Retinal pigment epithelial cell (primary cell): ENCODE results near the gene DES.

ENCODE experiments used
- DNase-seq: peaks from one replicate; pipeline ENCODE4 v3.0.0-alpha.2; 2010; ENCODE audit warnings: low read depth
- H3K4me3 ChIP-seq: 2 replicates; pipeline ENCODE4 v1.5.1; 2011; ENCODE audit warnings: mild to moderate bottlenecking, low read length, control low read depth, moderate library complexity
- TF ChIP-seq, protein P1 (sequence below): conservative IDR thresholded peaks from 2 replicates; pipeline ENCODE4 v1.5.1; 2011; ENCODE audit warnings: low read depth, low read length, control low read depth, inconsistent platforms

Gene DES

DNA sequence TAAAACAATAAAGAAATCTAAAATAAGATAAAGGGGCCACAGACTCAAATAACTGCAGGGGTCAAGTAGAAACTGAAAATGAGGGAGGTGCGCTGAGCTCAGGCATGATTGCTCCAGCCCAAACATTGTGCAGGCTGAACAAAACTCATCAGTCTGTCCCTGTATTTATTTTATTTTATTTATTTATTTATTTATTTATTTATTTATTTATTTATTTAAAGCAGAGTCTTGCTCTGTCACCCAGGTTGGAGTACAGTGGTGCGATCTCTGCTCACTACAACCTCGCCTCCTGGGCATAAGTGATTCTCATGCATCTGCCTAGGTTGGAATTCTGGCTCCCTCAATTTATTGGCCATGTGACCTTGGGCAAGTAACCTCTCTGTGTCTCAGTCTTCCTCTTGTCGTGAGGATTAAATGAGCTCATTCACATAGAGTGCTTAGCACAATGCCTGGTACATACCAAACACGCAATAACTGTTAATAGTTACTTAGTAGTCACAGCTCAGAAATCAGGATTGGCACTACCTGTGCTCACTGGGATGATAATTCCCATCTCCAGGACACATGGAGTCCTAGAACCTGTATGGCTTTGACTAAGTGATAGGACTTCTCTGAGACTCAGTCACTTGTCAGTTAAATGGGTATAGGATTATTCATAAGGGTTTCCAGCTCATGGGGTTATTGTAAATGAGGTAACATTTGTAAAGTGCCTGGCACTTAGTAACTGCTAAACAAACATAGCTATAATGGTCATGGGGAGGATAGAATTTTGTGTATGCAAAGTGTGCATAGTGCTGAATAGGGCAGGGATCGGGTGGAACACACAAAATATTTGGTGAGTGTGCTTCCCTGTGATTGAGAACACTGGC is 22.4 kb downstream of the DES start:
- DNase-seq: no peak

DNA sequence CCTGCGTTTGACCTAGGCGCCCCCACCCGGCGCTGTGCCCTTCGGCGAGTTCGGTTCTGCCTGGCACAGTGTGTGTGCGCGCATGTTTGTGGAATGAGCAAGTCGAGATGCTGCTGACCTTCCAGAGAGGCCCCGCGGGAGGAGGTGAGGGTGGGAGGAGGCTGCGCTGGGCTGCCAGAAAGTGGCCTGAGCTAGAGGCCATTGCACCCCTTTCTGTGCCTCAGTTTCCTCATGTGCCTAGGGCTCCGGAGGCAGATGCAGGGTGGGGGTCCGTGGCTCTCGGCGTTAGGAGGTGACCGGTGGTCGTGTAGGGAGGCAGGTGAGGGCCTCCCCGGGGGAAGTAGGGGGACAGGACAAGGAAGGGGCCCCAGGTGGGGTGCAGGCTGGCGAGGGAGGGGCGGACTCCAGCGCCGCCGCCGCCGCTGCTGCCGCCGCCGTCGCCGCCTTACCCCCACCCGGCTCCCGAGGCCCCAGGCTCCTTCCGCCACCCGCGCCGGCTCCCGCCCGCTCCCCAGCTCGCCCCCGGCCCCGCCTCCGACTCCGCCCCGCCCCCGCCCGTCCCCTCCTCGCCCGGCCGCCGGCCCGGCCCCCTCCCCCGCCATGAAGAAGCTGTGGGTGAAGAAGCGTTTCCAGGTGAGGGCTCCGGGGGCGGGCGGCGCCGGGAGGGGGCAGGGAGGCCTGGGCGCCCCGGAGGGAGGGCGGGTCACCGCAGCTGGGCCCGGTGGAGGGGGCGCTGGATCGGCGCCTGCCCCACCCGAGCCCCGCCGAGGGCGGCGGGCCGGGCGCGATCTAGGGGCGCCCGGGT is 23.5 kb downstream of the DES start:
- TF ChIP-seq, protein P1, sequence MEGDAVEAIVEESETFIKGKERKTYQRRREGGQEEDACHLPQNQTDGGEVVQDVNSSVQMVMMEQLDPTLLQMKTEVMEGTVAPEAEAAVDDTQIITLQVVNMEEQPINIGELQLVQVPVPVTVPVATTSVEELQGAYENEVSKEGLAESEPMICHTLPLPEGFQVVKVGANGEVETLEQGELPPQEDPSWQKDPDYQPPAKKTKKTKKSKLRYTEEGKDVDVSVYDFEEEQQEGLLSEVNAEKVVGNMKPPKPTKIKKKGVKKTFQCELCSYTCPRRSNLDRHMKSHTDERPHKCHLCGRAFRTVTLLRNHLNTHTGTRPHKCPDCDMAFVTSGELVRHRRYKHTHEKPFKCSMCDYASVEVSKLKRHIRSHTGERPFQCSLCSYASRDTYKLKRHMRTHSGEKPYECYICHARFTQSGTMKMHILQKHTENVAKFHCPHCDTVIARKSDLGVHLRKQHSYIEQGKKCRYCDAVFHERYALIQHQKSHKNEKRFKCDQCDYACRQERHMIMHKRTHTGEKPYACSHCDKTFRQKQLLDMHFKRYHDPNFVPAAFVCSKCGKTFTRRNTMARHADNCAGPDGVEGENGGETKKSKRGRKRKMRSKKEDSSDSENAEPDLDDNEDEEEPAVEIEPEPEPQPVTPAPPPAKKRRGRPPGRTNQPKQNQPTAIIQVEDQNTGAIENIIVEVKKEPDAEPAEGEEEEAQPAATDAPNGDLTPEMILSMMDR: no peak
- DNase-seq: no peak
- peak overlapping the region; percentile 51 for H3K4me3 ChIP-seq

More for the DNA sequence above, 22.4 kb downstream of the DES start:
- no peak overlapping the region for H3K4me3 ChIP-seq
- TF ChIP-seq, protein P1: no peak

DNA sequence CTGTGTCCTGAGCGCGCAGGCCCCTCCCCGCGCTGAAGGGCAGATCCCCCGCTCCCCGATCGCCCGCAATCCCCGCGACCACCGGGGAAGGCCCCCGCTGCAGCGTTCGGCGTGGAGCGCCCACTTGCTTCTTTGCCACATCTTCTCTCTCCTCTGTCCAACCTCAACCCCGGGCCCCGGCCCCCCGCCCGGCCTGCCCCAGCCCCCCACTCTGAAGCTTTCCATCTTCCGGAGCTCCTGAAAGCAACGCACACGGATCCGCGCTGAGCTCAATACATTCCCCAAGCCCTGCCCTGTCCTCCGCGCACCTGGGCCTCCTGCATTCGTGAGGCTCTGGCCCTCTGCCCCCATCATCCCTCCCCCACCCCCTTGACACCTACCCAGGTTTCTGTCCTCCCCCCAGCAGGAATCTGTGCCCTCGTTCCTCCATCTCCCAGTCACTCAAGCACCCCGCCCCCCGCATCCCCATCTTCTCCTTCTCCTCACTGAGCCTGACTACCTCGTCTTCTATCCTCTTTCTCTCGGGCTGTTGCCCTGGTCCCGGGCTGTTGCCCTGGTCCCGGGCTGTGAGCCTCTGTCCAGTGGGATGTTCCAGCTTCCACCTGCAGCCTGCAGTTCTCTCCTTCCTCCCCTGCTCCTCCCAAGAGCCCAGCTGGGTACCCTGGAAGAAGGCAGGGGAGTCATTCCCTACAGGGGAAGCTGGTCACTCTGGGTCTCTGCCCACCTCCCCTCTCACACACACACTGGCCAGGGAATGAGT is 24.3 kb downstream of the DES start:
- H3K4me3 ChIP-seq: peak overlapping the region; percentile 51
- no peak for DNase-seq
- TF ChIP-seq, protein P1: no peak

DNA sequence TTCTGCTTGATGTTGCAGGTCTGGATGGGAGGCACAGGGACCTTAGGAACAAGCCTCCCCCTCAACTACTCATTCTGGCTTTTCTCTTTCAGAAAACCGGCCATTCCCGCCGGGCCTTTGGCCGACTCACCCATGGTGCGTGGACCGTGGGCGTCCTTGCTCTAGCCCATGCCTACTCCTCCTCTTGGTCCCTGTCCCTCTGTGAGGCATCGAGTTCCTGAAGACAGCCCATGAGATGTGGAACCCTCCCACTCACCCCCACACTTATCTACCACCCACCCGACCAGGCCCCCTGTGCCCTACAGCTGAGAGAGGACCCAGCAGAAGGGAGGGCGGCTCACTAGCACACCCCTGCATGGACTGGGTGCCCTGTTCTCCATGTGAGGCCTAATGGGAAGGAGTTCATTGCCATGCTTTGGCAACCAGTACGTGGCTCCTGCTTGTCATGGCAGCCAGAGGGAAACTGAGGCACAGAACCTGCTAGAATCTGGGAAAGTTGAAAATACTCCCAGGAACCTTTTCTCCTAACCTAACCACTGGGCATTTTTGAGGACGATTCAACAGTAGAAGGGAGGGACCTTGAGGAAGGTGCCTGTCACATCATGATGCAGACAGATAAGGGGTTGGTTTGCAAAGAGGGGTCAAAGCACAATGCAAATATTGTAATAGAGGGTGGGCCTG is 25.0 kb downstream of the DES start:
- DNase-seq: no peak
- H3K4me3 ChIP-seq: peak overlapping the region; percentile 51
- TF ChIP-seq, protein P1: no peak

DNA sequence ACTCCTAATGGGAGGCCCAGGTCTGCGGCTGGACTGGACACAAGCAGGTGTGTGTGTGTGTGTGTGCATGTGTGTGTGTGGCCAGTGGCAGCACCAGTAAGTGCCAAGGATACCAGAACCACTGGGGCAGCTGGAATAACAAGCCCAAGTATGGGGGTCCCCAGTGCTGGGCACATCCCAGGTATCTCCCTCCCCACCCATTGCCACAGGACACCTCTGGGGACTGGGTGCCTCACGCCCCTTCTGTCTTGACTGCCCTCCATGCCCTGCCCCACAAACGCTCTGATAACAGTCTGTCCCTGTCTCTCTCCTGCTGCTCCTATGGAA is 25.5 kb downstream of the DES start:
- TF ChIP-seq, protein P1: no peak
- no peak for DNase-seq
- H3K4me3 ChIP-seq: no peak overlapping the region

DNA sequence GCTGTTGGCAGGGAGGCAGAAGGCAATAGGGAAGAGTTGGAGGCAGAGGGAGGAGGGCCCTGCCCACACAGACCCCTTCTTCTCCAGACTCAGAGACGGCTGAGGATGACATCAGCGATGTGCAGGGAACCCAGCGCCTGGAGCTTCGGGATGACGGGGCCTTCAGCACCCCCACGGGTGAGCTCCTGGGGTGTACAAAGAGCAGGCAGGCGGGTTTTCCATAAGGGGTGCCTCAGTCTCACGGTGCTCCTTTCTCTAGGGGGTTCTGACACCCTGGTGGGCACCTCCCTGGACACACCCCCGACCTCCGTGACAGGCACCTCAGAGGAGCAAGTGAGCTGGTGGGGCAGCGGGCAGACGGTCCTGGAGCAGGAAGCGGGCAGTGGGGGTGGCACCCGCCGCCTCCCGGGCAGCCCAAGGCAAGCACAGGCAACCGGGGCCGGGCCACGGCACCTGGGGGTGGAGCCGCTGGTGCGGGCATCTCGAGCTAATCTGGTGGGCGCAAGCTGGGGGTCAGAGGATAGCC is 26.5 kb downstream of the DES start:
- TF ChIP-seq, protein P1: no peak

More for the DNA sequence above, 26.5 kb downstream of the DES start:
- no peak for DNase-seq
- no peak overlapping the region for H3K4me3 ChIP-seq
